PC-9 (cell line): ENCODE results near the gene MXD4.

Experiments
- EZH2 ChIP-seq: fragments of 200-600 bp; sonication (generic); IDR thresholded peaks from 2 replicates; pipeline ENCODE4 v1.8.0; 2017; ENCODE audit warnings: antibody characterized with exemption, low read depth
- TF ChIP-seq, protein P1 (sequence below): fragments of 200-600 bp; sonication (generic); conservative IDR thresholded peaks from 2 replicates; pipeline ENCODE4 v1.6.1; 2017; ENCODE audit warnings: mixed run types, antibody characterized with exemption, mild to moderate bottlenecking, moderate library complexity

DNA sequence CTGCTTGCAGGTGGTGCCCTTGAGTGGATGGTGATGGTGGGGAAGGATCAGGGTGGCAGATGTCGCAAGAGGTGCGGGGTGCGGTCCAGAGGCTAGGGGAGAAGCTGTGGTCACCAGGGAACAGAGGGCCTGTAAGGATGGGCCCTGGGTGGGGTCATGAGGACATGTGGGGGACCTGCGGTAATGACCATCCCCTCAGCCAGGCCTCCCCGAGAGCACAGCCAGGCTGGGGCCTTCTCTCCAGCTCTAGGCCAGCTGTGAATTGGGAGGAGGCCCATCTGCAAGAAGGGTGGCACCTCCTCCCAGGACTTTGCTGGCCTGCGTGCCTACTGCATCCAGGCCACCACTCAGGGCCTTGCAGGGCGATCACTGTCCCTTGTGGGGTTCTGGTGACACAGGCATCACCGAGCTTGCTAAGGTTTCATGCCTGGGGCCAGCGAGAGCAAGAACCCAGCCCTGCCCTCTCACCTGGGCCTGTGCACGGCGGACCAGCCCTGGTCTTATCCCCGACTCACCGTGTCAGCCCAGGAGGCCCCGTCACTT, 34.1 kb upstream of the MXD4 start:
- TF ChIP-seq, protein P1, sequence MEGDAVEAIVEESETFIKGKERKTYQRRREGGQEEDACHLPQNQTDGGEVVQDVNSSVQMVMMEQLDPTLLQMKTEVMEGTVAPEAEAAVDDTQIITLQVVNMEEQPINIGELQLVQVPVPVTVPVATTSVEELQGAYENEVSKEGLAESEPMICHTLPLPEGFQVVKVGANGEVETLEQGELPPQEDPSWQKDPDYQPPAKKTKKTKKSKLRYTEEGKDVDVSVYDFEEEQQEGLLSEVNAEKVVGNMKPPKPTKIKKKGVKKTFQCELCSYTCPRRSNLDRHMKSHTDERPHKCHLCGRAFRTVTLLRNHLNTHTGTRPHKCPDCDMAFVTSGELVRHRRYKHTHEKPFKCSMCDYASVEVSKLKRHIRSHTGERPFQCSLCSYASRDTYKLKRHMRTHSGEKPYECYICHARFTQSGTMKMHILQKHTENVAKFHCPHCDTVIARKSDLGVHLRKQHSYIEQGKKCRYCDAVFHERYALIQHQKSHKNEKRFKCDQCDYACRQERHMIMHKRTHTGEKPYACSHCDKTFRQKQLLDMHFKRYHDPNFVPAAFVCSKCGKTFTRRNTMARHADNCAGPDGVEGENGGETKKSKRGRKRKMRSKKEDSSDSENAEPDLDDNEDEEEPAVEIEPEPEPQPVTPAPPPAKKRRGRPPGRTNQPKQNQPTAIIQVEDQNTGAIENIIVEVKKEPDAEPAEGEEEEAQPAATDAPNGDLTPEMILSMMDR, result no peak
- no peak for TF ChIP-seq EZH2
